Measurements from ENCODE around the gene PHETA1.

- TF ChIP-seq CTCF (IDR thresholded peaks at IDR 0.05): no peak
- TF ChIP-seq POLR2A (IDR thresholded peaks at IDR 0.05): no peak
Measured at GRCh38 chr12:111410431-111411184, 41.7 kb upstream of the PHETA1 start.
